SK-N-SH treated with all-trans-retinoic acid at 6 μM for 48 hours (cell line): ENCODE measurements around the gene FNDC1.

ENCODE experiments used
- CREB5 ChIP-seq: fragments of 250-450 bp; sonication (Bioruptor Pico); IDR thresholded peaks from 2 replicates; pipeline ENCODE4 v1.5.1; 2020; ENCODE audit warnings: low read depth, mild to moderate bottlenecking, moderate library complexity
- ESRRG ChIP-seq: fragments of 250-450 bp; sonication (Bioruptor Pico); IDR thresholded peaks from 2 replicates; pipeline ENCODE4 v1.6.1; 2021; ENCODE audit warnings: mild to moderate bottlenecking
- GLIS3 ChIP-seq: fragments of 250-450 bp; sonication (Bioruptor Pico); IDR thresholded peaks from 2 replicates; pipeline ENCODE4 v1.5.0; 2020; ENCODE audit warnings: mild to moderate bottlenecking, moderate library complexity
- ISL1 ChIP-seq: fragments of 250-450 bp; sonication (Bioruptor Pico); IDR thresholded peaks from 2 replicates; pipeline ENCODE4 v2.1.2; 2022; ENCODE audit warnings: mild to moderate bottlenecking, moderate library complexity
- OSR1 ChIP-seq: fragments of 250-450 bp; sonication (Bioruptor Pico); IDR thresholded peaks from 2 replicates; pipeline ENCODE4 v1.8.0; 2022; ENCODE audit warnings: moderate library complexity, mild to moderate bottlenecking, inconsistent platforms
- PATZ1 ChIP-seq: fragments of 250-450 bp; sonication (Bioruptor Pico); IDR thresholded peaks from 2 replicates; pipeline ENCODE4 v1.8.0; 2020; ENCODE audit warnings: mild to moderate bottlenecking, moderate library complexity, borderline replicate concordance
- RARB ChIP-seq: fragments of 250-450 bp; sonication (Bioruptor Pico); IDR thresholded peaks from 2 replicates; pipeline ENCODE4 v1.8.0; 2021; ENCODE audit warnings: mild to moderate bottlenecking, moderate library complexity
- SNAI2 ChIP-seq: fragments of 250-450 bp; sonication (Bioruptor Pico); IDR thresholded peaks from 2 replicates; pipeline ENCODE4 v1.5.0; 2020; ENCODE audit warnings: mild to moderate bottlenecking, moderate library complexity
- TCF4 ChIP-seq: fragments of 250-450 bp; sonication (Bioruptor Pico); IDR thresholded peaks from 2 replicates; pipeline ENCODE4 v1.8.0; 2021; ENCODE audit warnings: mild to moderate bottlenecking, moderate library complexity, borderline replicate concordance
- ZC3H10 ChIP-seq: fragments of 250-450 bp; sonication (Bioruptor Pico); IDR thresholded peaks from 2 replicates; pipeline ENCODE4 v1.5.1; 2021; ENCODE audit warnings: mild to moderate bottlenecking, moderate library complexity
- ZFP3 ChIP-seq: fragments of 250-450 bp; sonication (Bioruptor Pico); IDR thresholded peaks from 2 replicates; pipeline ENCODE4 v1.5.0; 2020; ENCODE audit warnings: mild to moderate bottlenecking, moderate library complexity
- ZFP30 ChIP-seq: fragments of 450-650 bp; formaldehyde crosslinking; IDR thresholded peaks from 2 replicates; pipeline ENCODE4 v1.5.0; 2022; ENCODE audit warnings: mild to moderate bottlenecking, moderate library complexity
- ZNF565 ChIP-seq: fragments of 450-650 bp; formaldehyde crosslinking; conservative IDR thresholded peaks from 2 replicates; pipeline ENCODE4 v1.5.0; 2020; ENCODE audit warnings: low read depth, mild to moderate bottlenecking, moderate library complexity
- ZNF8 ChIP-seq: fragments of 450-650 bp; formaldehyde crosslinking; IDR thresholded peaks from 2 replicates; pipeline ENCODE4 v1.5.0; 2020; ENCODE audit warnings: mild to moderate bottlenecking, moderate library complexity

DNA sequence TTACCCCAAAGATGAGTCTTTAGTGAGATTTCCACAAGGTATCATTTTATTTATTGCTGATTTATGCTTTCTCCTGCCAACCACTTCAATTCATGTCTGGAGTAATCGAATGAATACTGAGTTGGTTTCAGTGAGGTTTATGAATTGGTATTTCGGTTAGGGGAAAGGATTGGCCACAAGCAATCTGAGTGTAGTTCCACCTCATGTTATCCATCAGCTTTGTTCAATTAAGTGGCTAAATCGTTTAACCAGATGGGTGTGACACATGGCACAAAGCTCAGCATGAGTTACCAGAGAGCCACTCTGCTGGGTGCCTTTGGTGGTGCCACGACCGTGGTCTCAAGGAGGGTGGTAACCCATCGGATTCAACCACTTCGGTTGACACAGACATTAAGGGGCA is 148.2 kb downstream of the FNDC1 start:
- TF ChIP-seq CREB5 (CRISPR knock-in tag), result no peak
- no peak for TF ChIP-seq ZNF565 (CRISPR knock-in tag)
- no peak for TF ChIP-seq OSR1
- TF ChIP-seq PATZ1 (CRISPR knock-in tag), result no peak
- TF ChIP-seq SNAI2 (CRISPR knock-in tag), result no peak
- TF ChIP-seq ZFP3, result no peak
- no peak for TF ChIP-seq ZFP30 (CRISPR knock-in tag)
- TF ChIP-seq ESRRG (CRISPR knock-in tag), result no peak
- no peak for TF ChIP-seq GLIS3 (CRISPR knock-in tag)
- TF ChIP-seq ISL1 (CRISPR knock-in tag), result no peak
- no peak for TF ChIP-seq RARB (CRISPR knock-in tag)
- TF ChIP-seq ZNF8 (CRISPR knock-in tag), result no peak
- no peak for TF ChIP-seq TCF4
- TF ChIP-seq ZC3H10 (CRISPR knock-in tag), result no peak
